GM23248 (cell line): ENCODE data around the gene HIC1.

Experiments
- EZH2 ChIP-seq: fragments of 200-600 bp; sonication (generic); IDR thresholded peaks from 2 replicates; pipeline ENCODE4 v1.6.1; 2018; ENCODE audit warnings: antibody characterized with exemption, mild to moderate bottlenecking; ENCODE audit not compliant: insufficient read depth, poor library complexity, severe bottlenecking
- EZH2phosphoT487 ChIP-seq: fragments of 200-600 bp; sonication (generic); IDR thresholded peaks from 2 replicates; pipeline ENCODE4 v1.6.1; 2018; ENCODE audit warnings: antibody characterized with exemption, moderate library complexity, mild to moderate bottlenecking, low read depth; ENCODE audit not compliant: insufficient read depth

- TF ChIP-seq EZH2phosphoT487 (no peak), EZH2 (no peak)
These were observed 38.4 kb upstream of the HIC1 start for GRCh38 chr17:2016494-2016893.
